ENCODE data around the gene NCOR2.
"Not testable (repeated sequence)": the region's sequence is repeated elsewhere in the genome, so short reads cannot be mapped to it uniquely, and the experiment has no call there.

DNA sequence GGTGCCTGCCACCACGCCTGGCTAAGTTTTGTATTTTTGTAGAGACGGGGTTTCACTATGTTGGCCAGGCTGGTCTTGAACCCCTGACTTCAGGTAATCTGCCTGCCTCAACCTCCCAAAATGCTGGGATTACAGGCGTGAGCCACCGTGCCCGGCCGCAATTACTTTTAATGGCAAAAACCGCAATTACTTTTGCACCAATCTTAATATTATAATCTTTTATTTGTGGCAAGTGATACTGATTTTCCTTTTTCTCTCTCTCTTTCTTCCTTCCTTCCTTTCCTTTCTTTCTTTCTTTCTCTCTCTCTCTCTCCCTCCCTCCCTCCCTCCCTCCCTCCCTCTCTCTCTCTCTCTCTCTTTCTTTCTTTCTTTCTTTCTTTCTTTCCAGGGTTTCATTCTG, 17.1 kb upstream of the NCOR2 start:
- not testable (repeated sequence) for TF ChIP-seq OSR1 (CRISPR knock-in tag; IDR thresholded peaks at IDR 0.05); SNAI2 (CRISPR knock-in tag; IDR thresholded peaks at IDR 0.05); TOX (CRISPR knock-in tag; IDR thresholded peaks at IDR 0.05; ENCODE audit: borderline replicate concordance); RARB (CRISPR knock-in tag; IDR thresholded peaks at IDR 0.05); GLIS3 (CRISPR knock-in tag; IDR thresholded peaks at IDR 0.05); PPARA (CRISPR knock-in tag; IDR thresholded peaks at IDR 0.05; ENCODE audit: borderline replicate concordance); ARNTL (CRISPR knock-in tag; IDR thresholded peaks at IDR 0.05; ENCODE audit: borderline replicate concordance, low read depth); ZFP30 (CRISPR knock-in tag; IDR thresholded peaks at IDR 0.05); ZNF70 (CRISPR knock-in tag; IDR thresholded peaks at IDR 0.05)
- TF ChIP-seq, protein P1, sequence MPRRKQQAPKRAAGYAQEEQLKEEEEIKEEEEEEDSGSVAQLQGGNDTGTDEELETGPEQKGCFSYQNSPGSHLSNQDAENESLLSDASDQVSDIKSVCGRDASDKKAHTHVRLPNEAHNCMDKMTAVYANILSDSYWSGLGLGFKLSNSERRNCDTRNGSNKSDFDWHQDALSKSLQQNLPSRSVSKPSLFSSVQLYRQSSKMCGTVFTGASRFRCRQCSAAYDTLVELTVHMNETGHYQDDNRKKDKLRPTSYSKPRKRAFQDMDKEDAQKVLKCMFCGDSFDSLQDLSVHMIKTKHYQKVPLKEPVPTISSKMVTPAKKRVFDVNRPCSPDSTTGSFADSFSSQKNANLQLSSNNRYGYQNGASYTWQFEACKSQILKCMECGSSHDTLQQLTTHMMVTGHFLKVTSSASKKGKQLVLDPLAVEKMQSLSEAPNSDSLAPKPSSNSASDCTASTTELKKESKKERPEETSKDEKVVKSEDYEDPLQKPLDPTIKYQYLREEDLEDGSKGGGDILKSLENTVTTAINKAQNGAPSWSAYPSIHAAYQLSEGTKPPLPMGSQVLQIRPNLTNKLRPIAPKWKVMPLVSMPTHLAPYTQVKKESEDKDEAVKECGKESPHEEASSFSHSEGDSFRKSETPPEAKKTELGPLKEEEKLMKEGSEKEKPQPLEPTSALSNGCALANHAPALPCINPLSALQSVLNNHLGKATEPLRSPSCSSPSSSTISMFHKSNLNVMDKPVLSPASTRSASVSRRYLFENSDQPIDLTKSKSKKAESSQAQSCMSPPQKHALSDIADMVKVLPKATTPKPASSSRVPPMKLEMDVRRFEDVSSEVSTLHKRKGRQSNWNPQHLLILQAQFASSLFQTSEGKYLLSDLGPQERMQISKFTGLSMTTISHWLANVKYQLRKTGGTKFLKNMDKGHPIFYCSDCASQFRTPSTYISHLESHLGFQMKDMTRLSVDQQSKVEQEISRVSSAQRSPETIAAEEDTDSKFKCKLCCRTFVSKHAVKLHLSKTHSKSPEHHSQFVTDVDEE (CRISPR knock-in tag; IDR thresholded peaks at IDR 0.05) = not testable (repeated sequence)
